Activated naive CD8-positive, alpha-beta T cell treated with anti-CD3 and anti-CD28 coated beads for 36 hours (primary cell): ENCODE measurements around the gene LGALSL. TPM values are rescaled to one million over a fixed set of nuclear protein-coding genes. Genes with fewer than 3 reads are reported as not detected.

Source experiments
- DNase-seq: peaks from one replicate; pipeline ENCODE4 v3.0.0; 2021
- H3K27ac Mint-ChIP-seq: one replicate; pipeline ENCODE4 v1.8.0; 2022; ENCODE audit warnings: mild to moderate bottlenecking, moderate library complexity, mixed read lengths
- H3K27me3 Mint-ChIP-seq: one replicate; pipeline ENCODE4 v1.8.0; 2022; ENCODE audit warnings: mild to moderate bottlenecking, mixed read lengths
- H3K36me3 Mint-ChIP-seq: one replicate; pipeline ENCODE4 v1.8.0; 2021; ENCODE audit warnings: mild to moderate bottlenecking, mixed read lengths
- H3K4me1 Mint-ChIP-seq: one replicate; pipeline ENCODE4 v1.8.0; 2021; ENCODE audit warnings: mixed read lengths
- H3K4me3 Mint-ChIP-seq: one replicate; pipeline ENCODE4 v1.8.0; 2022; ENCODE audit warnings: mild to moderate bottlenecking, moderate library complexity, mixed read lengths
- H3K9me3 Mint-ChIP-seq: one replicate; pipeline ENCODE4 v1.8.0; 2022; ENCODE audit warnings: mixed read lengths
- total RNA-seq, 2 experiments: library from RNA; stranded (reverse); gene quantifications; one replicate each; pipeline ENCODE4 v1.2.3, GENCODE V29; 2021

Gene LGALSL
- total RNA-seq, 2 experiments from 2014 or later = 4.0 to 4.1 TPM

DNA sequence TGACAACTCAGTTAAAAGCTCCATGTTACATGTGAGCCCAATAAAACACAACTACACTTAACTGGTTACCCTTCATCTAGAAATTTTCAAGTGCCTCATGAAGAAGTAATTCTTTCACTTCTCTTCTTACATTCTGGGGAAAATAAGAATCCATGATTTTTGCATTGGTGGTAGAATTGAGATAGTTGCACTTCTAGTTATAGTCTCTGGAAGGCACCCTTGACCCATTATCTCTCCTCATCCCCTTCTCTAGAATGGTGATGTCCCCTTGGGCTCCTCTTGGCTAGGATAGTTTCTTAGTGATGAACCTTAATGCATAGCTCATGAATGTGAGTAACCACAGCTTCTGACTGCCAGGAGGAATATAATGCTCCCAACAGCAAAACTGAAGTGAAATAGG lies 3.6 kb downstream of the LGALSL start:
- DNase-seq = no peak
- H3K27me3 Mint-ChIP-seq = peaks cover 3% of the 10 kb centered on the region
- H3K4me1 Mint-ChIP-seq = peaks cover 12% of the 10 kb centered on the region
- H3K36me3 Mint-ChIP-seq = peaks cover 9% of the 10 kb centered on the region
- H3K27ac Mint-ChIP-seq = no peak overlapping the region
- no peak overlapping the region for H3K4me3 Mint-ChIP-seq
- no peaks in the 10 kb centered on the region for H3K9me3 Mint-ChIP-seq

GRCh38 chr2:64459575-64459974 lies 5.6 kb downstream of the LGALSL start:
- Mint-ChIP-seq H3K9me3 (no peaks in the 10 kb centered on the region), H3K27ac (no peak overlapping the region), H3K27me3 (no peaks in the 10 kb centered on the region), H3K4me3 (no peak overlapping the region), H3K4me1 (peaks cover 7% of the 10 kb centered on the region), H3K36me3 (peaks cover 9% of the 10 kb centered on the region)
- DNase-seq = no peak

- no peak for DNase-seq
- Mint-ChIP-seq H3K36me3 (peaks cover 9% of the 10 kb centered on the region), H3K9me3 (no peaks in the 10 kb centered on the region), H3K4me3 (no peak overlapping the region), H3K27ac (no peak overlapping the region), H3K27me3 (no peaks in the 10 kb centered on the region), H3K4me1 (peaks cover 3% of the 10 kb centered on the region)
These were observed 6.4 kb downstream of the LGALSL start for GRCh38 chr2:64460330-64460729.

DNA sequence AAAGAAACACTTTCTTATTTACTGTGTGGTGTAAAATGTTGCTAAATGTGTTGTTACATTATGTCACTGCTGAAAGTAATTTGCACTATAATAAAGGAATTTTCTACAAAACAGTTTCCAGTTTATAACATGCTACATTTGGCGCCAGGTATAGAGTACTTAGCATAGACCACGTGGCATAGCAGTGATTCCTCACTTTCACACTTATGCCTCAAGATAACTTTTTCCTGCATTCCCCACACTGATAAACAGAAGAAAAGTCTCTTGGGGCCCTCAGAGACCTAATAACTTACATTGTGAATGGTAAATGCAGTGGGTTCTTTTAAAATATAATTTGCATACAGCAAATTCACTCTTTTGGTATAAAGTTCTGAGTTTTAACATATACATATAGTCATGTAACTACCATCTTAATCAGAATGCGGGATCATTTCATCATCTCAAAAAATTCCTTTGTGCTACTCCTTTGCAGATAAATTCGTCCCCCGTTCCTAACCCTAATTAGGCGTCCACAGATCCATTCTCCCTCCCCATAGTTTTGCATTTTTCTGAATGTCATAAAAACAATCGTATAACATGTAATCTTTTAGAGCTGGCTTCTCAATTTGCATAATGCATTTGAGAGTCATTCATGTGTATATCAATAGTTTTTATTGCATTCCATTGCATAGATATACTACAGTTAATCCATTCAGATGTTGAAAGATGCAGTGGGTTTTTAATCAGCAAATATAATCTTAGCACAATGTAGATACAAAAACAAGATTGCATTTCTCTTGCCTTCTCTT lies 7.5 kb downstream of the LGALSL start:
- Mint-ChIP-seq H3K27me3 (no peaks in the 10 kb centered on the region), H3K27ac (no peak overlapping the region), H3K9me3 (no peaks in the 10 kb centered on the region), H3K4me3 (no peak overlapping the region), H3K36me3 (peaks cover 7% of the 10 kb centered on the region), H3K4me1 (no peaks in the 10 kb centered on the region)
- no peak for DNase-seq

DNA sequence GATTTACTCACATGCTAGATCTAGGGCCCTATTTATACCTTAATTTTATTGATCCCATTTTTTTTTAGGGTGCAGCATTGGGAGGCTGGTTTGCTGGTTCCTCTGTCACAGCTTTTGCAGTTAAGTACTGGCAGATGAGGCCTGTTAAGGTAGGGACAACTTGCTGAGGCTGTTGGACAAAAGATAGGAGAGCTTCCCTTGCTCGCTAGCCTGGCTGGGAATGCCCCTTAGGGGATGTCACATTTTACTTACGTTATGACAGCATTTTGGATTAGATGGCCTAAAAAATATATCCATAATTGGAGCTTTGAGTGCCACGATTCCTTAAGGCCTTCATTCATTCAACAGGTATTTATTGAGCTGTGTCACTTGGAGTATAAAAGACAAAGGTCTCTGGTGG lies 8.2 kb downstream of the LGALSL start:
- H3K27me3 Mint-ChIP-seq = no peaks in the 10 kb centered on the region
- no peak for DNase-seq
- peaks cover 3% of the 10 kb centered on the region for H3K36me3 Mint-ChIP-seq
- no peak overlapping the region for H3K4me3 Mint-ChIP-seq
- H3K27ac Mint-ChIP-seq = no peak overlapping the region
- no peaks in the 10 kb centered on the region for H3K4me1 Mint-ChIP-seq
- H3K9me3 Mint-ChIP-seq = no peaks in the 10 kb centered on the region

GRCh38 chr2:64462940-64463700 lies 9.2 kb downstream of the LGALSL start:
- peaks cover 2% of the 10 kb centered on the region for H3K36me3 Mint-ChIP-seq
- no peak overlapping the region for H3K4me3 Mint-ChIP-seq
- no peaks in the 10 kb centered on the region for H3K4me1 Mint-ChIP-seq
- H3K27me3 Mint-ChIP-seq = no peaks in the 10 kb centered on the region
- DNase-seq = no peak
- H3K9me3 Mint-ChIP-seq = no peaks in the 10 kb centered on the region
- no peak overlapping the region for H3K27ac Mint-ChIP-seq

- no peak for DNase-seq
- no peaks in the 10 kb centered on the region for H3K9me3 Mint-ChIP-seq
- H3K27me3 Mint-ChIP-seq = peaks cover 4% of the 10 kb centered on the region
- no peaks in the 10 kb centered on the region for H3K4me1 Mint-ChIP-seq
- no peaks in the 10 kb centered on the region for H3K36me3 Mint-ChIP-seq
- no peak overlapping the region for H3K4me3 Mint-ChIP-seq
- H3K27ac Mint-ChIP-seq = no peak overlapping the region
These were observed 9.8 kb downstream of the LGALSL start for GRCh38 chr2:64463781-64464180.

DNA sequence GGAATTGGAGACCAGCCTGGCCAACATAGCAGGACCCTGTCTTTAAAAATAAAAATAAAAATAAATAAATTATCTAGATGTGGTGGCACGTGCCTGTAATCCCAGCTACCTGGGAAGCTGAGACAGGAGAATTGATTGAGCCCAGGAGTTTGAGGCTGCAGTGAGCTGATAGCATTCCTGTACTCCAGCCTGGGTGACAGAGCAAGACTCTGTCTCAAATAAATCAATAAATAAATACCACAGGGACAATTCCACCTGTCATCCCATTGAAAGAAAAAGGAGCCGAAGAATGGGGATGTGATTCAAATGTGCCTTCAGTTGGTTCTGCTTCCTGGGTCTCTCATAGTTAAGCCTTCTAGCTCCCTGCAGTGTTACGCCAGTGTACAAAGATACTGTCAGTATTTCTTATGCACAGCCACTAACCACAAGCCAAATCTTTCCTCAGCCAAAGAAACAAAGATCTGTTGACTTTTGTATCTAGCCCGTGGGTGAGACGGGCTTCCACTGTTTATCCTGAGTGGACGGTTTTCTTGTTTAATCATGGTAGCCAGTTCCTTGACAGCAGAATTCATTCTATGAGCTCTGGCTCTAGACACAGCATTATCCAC lies 12.6 kb downstream of the LGALSL start:
- no peak overlapping the region for H3K4me3 Mint-ChIP-seq
- DNase-seq = no peak
- H3K27ac Mint-ChIP-seq = no peak overlapping the region
- H3K9me3 Mint-ChIP-seq = no peaks in the 10 kb centered on the region
- no peaks in the 10 kb centered on the region for H3K36me3 Mint-ChIP-seq
- H3K4me1 Mint-ChIP-seq = no peaks in the 10 kb centered on the region
- peaks cover 4% of the 10 kb centered on the region for H3K27me3 Mint-ChIP-seq

GRCh38 chr2:64467096-64467843 lies 13.3 kb downstream of the LGALSL start:
- no peak for DNase-seq
- Mint-ChIP-seq H3K36me3 (no peaks in the 10 kb centered on the region), H3K27me3 (peaks cover 4% of the 10 kb centered on the region), H3K4me3 (no peak overlapping the region), H3K4me1 (no peaks in the 10 kb centered on the region), H3K27ac (no peak overlapping the region), H3K9me3 (no peaks in the 10 kb centered on the region)

- Mint-ChIP-seq H3K9me3 (no peaks in the 10 kb centered on the region), H3K4me3 (no peak overlapping the region), H3K36me3 (no peaks in the 10 kb centered on the region), H3K27me3 (peaks cover 4% of the 10 kb centered on the region), H3K27ac (no peak overlapping the region), H3K4me1 (peaks cover 3% of the 10 kb centered on the region)
- DNase-seq = no peak
These were observed 15.3 kb downstream of the LGALSL start for GRCh38 chr2:64469261-64469660.

GRCh38 chr2:64470071-64470470 lies 16.1 kb downstream of the LGALSL start:
- Mint-ChIP-seq H3K27ac (no peak overlapping the region), H3K4me1 (peaks cover 5% of the 10 kb centered on the region), H3K36me3 (no peaks in the 10 kb centered on the region), H3K4me3 (no peak overlapping the region), H3K27me3 (peaks cover 4% of the 10 kb centered on the region), H3K9me3 (no peaks in the 10 kb centered on the region)
- no peak for DNase-seq

DNA sequence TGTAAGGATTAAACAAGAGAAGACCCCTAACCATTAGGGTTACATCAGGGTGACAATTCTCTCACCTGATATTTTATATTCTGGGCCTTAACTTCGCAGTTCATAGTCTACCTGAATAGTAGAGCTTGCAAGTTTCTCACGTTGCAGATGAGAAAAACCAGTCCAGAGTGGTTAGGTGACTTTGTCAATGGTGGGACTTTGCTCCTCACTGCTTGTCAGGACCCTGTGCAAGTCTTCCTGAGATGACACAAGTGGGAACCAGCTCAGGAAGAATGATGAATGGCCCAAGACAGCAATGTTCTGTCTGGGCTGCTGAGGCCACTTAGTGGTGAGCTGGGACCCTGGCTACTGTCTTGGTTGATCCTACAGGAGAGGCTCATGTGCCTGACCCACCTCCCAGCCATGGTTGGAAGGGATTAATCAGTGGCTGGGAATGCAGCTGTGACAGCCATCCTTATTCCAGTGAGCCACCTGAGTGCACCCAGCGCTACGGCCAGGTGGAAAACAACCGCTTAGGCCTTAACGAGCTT lies 16.9 kb downstream of the LGALSL start:
- no peak for DNase-seq
- H3K9me3 Mint-ChIP-seq = no peaks in the 10 kb centered on the region
- no peak overlapping the region for H3K27ac Mint-ChIP-seq
- H3K4me3 Mint-ChIP-seq = no peak overlapping the region
- peaks cover 5% of the 10 kb centered on the region for H3K4me1 Mint-ChIP-seq
- no peaks in the 10 kb centered on the region for H3K36me3 Mint-ChIP-seq
- H3K27me3 Mint-ChIP-seq = peaks cover 4% of the 10 kb centered on the region

DNA sequence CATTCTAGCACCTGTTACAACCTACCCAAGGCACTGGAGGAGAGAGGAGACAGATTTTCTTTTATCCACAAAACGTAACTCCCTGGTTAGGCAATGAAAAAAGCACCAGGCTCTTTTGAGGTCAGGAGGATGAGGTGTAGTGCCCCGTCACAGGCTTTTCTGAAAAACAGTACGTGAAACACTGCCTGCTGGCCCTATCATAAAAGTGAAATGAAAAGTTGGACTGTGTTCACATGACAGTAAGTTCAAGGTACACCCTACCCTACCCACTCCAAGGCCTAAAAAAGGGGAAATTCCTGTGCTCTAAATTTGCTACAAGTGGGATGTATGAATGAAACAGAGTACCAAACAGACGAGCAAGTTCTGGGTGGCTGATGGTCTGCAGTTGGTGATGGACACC lies 17.6 kb downstream of the LGALSL start:
- no peak overlapping the region for H3K4me3 Mint-ChIP-seq
- no peaks in the 10 kb centered on the region for H3K9me3 Mint-ChIP-seq
- H3K27me3 Mint-ChIP-seq = peaks cover 9% of the 10 kb centered on the region
- peaks cover 5% of the 10 kb centered on the region for H3K4me1 Mint-ChIP-seq
- no peak overlapping the region for H3K27ac Mint-ChIP-seq
- H3K36me3 Mint-ChIP-seq = no peaks in the 10 kb centered on the region
- DNase-seq = no peak

DNA sequence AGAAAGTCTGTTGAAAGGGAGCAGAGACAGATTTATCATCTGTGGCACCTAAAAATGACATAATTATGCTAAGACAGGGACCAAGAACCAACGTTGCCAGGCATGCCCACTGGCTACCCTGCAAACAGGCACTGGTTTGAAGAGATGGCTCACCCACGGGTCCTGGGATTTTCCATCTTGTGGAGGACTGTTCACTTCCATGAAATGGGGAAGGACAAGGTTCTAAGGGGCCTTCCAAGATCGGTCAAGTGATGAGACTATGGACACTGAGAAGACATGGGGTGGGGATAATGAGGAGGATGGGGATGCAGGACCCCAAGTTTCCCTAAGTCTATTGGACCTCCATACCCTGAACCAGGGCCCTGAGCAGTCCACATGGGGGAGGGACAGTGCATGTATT lies 18.9 kb downstream of the LGALSL start:
- H3K9me3 Mint-ChIP-seq = no peaks in the 10 kb centered on the region
- peaks cover 9% of the 10 kb centered on the region for H3K27me3 Mint-ChIP-seq
- DNase-seq = no peak
- peaks cover 5% of the 10 kb centered on the region for H3K4me1 Mint-ChIP-seq
- H3K36me3 Mint-ChIP-seq = no peaks in the 10 kb centered on the region
- no peak overlapping the region for H3K4me3 Mint-ChIP-seq
- no peak overlapping the region for H3K27ac Mint-ChIP-seq

- peaks cover 5% of the 10 kb centered on the region for H3K27me3 Mint-ChIP-seq
- peaks cover 15% of the 10 kb centered on the region for H3K4me1 Mint-ChIP-seq
- DNase-seq = no peak
- no peak overlapping the region for H3K27ac Mint-ChIP-seq
- no peaks in the 10 kb centered on the region for H3K9me3 Mint-ChIP-seq
- H3K4me3 Mint-ChIP-seq = no peak overlapping the region
- no peaks in the 10 kb centered on the region for H3K36me3 Mint-ChIP-seq
These were observed 20.2 kb downstream of the LGALSL start for GRCh38 chr2:64474121-64474571.
